GM18951 (cell line): ENCODE measurements around the gene TULP4.
"Not testable (repeated sequence)": the region's sequence is repeated elsewhere in the genome, so short reads cannot be mapped to it uniquely, and the experiment has no call there.

Experiments used
- POLR2A ChIP-seq: IDR thresholded peaks from 4 replicates; pipeline ENCODE4 v1.6.1; 2011; ENCODE audit warnings: mild to moderate bottlenecking; ENCODE audit not compliant: insufficient read length, insufficient read depth; ENCODE audit errors: extremely low read depth
- in situ Hi-C: fragments of 300-500 bp; cut with MboI; formaldehyde crosslinking; loops from one replicate; pipeline ENCODE4 v1.12.0; 2022; ENCODE audit warnings: low sequenced_read_pairs, mixed read lengths, inconsistent platforms; ENCODE audit not compliant: unreplicated experiment

TULP4 gene

DNA sequence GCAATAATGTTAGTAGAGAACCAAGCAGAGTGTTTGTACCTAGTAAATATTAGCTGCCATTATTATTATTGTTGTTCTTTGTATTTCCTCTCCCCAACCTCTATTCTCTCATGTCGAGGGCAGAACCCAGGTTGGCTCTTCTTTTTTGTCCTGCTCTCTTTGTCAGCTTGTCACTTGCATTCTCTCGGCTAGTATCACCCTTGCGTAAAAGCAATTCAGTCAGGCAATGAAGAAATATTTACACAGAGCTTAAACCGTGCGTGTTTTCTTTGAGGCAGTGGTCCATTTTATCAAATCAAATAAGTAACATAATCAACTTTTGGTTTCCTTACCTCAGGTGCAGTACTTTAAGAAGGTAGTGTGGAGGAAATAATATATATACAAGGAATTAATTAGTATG, 83.9 kb downstream of the TULP4 start:
- in situ Hi-C loops, result no loop called here
- TF ChIP-seq POLR2A, result no peak

DNA sequence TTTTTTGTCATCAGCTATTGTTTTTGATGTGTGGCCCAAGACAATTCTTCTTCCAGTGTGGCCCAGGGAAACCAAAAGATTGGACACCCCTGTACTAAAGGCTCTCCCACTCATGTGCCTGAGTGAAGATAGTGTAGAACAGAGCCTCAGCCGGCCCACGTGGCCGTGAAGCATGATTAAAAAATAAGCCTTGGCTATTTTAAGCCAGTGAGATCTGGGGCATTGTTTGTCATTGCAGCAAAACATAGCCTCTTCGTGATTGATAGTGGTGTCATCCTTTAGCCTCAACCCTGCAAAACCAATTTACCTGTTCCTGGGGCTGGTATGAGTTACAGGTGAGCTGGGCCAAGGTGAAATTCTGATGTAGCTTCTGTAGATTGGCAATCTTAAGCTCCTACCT, 85.3 kb downstream of the TULP4 start:
- TF ChIP-seq POLR2A, result no peak
- in situ Hi-C loops, result no loop called here

DNA sequence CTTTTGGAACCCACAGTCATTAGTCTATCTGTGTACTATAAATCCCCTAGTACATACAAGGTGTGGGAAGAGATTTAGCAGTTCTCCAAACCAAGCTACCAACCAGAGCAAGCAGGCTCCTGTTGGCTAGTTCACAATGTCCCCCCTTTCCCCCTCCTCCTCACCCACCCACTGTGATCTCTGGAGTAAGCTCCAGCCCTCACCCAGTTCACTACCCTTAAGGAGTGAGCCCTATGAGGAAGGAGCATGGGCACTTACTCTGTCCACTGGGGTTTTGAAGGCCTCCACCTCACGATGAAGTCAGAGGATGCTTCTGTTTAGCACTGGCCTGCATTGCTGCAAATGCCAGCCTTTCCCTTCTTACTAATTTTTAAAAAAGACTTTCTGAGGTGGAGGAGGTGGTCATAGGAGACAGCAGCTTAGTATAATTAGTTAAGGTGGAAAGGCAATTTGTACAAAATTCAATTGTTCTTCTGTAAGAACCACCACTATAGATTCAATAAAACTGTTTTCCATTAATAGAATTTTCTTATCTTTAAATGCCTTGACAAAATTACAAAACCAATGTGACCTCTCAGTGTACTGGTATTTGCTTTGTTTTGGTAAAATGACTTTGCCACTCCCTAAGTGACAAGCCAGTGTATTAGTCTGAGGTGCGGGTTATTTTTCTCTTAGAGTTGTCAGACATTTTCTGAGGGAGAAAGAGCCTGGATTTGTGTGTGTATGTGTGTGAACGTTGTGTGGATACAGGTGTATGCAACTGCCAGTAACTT, 86.2 kb downstream of the TULP4 start:
- TF ChIP-seq POLR2A, result no peak
- in situ Hi-C loops, result no loop called here

DNA sequence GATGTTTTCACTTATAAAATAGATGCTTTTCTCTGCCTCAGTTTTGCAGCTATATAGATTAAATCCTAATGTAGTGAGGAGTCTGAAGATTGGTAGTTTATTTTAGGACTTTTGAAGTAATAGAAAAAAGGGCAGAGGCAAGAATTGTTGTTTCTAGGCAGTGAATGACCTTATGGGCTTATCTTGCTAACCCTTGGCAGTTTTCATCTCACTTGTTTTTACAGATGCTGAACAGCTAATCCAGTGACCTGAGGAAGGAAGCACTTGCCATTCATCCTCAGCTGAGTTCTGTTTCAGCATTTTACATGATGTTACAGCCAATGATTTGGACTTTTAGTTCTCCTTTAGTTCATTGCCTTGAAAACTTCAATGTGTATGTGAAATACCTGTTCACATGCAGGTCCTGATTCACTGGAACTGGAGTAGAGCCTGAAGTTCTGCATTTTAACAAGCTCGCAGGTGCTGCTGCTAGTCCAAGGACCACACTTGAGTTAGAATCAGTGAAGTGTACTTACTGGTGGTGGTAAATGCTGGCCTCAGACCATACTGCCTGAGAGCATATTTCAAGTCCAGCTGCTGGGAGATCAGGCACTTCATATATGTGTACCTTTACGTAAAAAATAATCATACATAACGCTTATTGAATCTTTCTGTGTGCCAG, 86.9 kb downstream of the TULP4 start:
- no peak for TF ChIP-seq POLR2A

DNA sequence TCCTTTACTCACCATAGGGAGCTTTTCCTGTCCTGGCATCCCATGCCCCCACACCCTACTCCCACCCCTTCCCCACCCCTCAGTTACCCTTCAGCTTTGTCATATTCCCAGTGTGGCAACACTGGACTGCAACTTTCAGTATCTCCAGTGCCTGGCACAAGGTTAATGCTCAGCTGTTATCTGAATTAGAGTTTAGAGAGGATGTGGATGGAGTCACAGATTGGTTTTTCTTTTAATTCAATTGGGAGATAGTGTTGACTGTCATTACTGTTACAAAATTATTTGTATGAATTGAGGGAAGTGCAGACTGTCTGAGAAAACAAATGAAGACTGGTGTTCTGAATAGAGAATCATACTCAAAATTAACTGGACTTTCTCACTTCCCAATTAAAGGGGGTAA, 89.9 kb downstream of the TULP4 start:
- TF ChIP-seq POLR2A, result no peak
- in situ Hi-C loops, result no loop called here

More for the DNA sequence above, 86.9 kb downstream of the TULP4 start:
- in situ Hi-C loops, result no loop called here

DNA sequence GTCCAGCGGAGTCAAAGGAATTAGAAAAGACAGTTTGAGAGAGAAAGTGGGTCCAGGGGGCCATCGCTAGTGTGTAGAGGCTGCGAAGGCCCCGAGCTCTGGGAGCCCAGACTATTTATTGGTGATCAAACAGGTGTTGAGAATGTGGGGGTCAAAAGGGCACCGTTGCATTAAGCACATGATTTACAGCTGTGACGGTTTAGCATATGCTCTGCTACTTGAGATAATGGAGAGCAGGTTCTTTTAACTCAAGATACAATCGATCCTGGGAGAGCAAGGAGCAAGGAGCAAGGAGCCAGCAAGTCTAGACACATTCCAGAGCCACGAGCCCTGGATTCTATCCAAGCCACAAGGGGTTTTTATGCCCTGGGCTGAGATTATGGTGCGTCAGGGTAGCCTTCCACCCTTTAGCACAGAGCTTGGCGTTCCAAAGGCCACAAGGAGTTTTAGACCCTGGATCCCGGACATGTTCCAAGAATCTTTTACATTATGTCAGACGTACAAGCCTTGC, 93.1 kb downstream of the TULP4 start:
- in situ Hi-C loops, result not testable (repeated sequence)

DNA sequence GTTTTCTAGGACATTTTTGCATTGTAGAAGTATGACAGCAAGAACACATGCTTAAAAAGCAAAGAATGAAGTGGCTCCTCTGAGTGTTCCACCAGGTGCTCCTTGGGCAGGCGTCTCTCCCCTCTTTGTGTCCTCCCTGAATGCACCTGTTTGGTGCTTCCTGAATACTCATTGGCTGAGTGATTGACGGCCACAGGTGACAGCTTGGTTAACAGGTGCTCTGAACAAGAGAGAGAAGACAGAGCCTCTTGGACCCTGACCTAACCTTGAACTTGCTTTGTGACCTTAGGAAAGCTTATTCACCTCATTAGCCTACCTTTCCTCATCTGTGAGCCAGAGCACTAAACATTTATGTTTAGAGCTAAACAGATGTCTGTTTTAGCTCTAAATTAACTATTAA, 93.7 kb downstream of the TULP4 start:
- TF ChIP-seq POLR2A, result no peak
- in situ Hi-C loops, result no loop called here

DNA sequence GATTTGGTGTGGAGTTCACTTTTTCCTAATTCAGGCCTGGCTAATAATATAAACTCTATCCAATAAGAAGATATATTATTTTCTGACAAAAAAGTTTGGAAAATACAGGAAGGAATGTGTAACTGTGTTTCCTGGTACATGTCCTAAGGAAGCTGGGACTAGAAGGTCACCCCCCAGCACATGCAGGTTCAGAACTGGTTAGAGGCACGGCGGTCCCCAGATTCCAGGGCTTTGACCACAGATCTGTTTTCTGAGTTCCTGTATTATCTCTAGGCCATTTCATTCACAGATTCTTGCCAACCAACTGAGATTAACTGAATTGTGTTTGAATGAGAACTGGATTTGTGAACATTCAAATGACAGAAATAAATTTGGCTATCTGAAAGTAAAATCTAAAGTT, 94.5 kb downstream of the TULP4 start:
- in situ Hi-C loops, result no loop called here
- TF ChIP-seq POLR2A, result no peak

DNA sequence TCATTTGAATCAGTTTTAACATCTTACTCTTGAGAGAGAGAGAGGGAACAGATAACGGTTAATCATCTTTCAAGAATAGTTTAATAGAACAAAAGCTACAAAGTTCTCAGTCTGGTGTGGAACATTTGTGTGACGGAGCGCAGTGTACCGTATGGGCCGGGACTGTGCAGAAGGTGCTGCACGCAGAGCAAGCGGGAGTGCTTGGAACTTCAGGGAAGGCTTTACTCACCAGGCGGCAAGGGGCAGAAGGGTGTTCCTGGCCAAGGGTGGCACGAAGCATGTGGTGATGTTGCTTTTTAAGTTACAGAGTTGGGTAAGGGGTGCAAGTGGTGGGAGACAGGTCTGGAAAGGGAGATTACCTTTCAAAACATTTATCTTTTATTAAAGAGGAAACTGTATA, 95.7 kb downstream of the TULP4 start:
- in situ Hi-C loops, result no loop called here
- no peak for TF ChIP-seq POLR2A

DNA sequence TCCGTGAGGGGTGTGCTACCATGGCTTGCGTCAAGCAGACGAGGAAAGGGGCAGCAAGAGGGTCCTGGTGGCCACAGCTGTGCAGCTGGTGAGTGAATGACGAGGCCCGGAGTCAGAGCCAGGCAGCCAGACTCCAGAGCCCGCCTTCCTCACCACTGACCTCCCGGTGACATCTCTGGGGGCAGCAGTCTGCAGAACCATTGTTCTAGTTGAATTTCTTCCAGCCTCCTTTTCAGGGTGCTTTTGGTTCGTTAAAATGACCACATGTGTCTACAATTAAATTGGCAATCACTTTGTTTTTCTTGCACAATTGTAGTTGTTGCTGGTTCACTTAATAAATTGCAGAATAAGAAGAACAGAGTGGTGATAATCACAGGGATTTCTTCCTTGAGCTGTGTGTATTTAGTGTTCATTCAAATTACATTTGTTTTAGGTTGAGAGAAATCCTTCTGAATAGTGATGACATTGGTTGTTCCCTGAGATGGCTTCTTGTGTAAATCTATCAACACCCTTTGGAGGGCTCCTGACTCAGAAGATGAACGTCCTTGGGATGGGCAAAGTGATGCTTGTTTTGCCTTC, 96.4 kb downstream of the TULP4 start:
- in situ Hi-C loops, result no loop called here
- TF ChIP-seq POLR2A, result no peak

DNA sequence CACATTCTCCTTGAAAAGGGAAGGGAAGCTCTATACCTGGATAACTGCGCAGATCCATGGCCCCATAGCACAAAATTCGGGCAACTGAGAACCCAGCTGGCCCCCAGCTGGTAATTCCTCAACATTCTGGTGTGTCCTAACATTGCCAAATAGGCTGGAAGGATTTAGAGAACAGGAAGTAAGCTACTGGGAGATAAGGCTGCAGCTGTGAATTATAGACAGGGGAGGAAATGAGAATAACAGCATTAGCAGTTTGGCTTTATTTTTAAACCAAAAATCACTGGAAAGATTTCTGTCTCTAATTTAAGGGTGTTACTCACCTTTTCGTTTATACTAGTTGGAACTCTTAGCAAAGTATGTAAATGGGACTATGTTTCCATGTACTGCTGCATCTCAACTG, 97.2 kb downstream of the TULP4 start:
- no peak for TF ChIP-seq POLR2A
- in situ Hi-C loops, result no loop called here

DNA sequence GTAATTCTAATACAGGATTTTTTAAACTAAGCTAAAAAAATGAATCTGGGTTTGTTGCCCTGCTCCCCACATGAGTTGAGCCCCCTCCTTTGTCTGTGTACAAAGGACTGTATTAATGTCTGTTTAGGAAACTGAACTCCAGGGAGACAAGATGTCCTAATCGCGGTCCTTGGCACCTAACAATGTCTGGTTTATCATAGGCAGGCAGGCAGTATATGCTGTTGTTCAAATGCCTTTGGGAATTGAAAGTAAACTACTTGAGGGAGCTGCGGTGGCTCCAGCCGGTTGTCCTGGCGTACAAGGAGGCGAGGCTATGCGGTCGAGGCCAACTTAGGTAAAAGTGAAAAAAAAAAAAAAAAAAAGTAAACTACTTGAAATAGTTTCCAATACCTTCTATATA, 98.5 kb downstream of the TULP4 start:
- in situ Hi-C loops, result no loop called here
- TF ChIP-seq POLR2A, result no peak

DNA sequence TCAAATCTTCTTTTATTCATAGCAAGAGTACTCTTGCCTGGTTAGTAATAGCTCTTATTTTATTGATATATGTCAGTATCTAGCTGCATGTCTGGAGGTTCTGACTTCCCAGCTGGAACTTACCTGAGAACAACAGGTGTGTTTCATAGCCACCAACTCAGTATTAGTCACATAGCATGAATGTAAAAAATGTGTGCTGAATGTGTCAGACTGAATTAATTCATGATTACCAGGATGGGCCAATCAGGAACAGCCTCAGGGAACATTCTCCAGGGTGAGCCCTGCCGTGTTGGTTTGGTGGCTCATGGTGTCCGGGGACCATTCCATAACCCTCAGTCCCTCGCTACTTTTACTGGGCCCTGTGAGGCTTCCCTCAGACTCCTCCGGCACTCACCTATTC, 99.7 kb downstream of the TULP4 start:
- in situ Hi-C loops, result no loop called here
- no peak for TF ChIP-seq POLR2A

DNA sequence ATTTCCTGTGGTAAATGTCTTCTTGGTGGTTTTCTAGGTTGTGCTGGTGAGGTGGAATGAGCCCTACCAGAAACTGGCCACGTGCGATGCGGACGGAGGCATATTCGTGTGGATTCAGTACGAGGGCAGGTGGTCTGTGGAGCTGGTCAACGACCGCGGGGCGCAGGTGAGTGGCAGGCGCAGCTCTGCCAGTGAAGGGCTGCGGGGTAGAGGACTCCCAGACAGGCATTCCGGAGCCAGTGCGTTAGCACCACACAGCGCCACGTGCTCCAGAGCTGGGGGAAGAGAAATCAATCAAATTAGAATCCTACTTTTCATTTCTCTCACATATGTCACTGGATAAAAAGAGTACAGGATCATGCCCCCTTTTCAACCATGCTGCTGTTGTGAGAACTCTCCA, 100.8 kb downstream of the TULP4 start:
- TF ChIP-seq POLR2A, result no peak
- in situ Hi-C loops, result no loop called here
